A673 (cell line): ENCODE results near the gene SMARCA2.

Experiments used
- EZH2 ChIP-seq: fragments of 200-600 bp; sonication (generic); IDR thresholded peaks from 2 replicates; pipeline ENCODE4 v1.6.1; 2017; ENCODE audit warnings: borderline replicate concordance, low read depth, mild to moderate bottlenecking, mixed read lengths, antibody characterized with exemption, low read length; ENCODE audit not compliant: poor library complexity, severe bottlenecking
- TF ChIP-seq, protein P1 (sequence below): fragments of 300-800, 200-600 bp; sonication (generic); conservative IDR thresholded peaks from 2 replicates; pipeline ENCODE4 v1.5.1; 2017; ENCODE audit warnings: low read depth, mild to moderate bottlenecking, antibody characterized with exemption, low read length, moderate library complexity, mixed read lengths

DNA sequence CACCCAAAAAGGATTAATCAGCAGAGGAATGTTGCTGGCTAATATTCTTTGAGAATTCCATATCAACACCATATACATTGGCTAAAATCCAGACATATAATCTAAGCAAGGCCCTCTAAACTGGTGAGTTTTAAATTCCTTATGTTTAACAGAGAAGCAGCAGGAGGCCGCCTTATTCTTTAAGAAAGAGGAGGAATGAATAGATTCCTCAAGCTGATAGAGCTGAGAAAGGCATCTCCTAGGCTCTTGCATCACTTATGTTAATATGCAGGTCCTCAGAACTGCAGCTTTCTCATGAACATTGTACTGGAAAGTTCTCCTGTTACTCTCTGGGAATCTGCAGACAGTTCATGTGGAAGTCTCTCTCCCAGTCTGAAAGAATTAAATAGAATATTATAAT is 20.1 kb upstream of the SMARCA2 start:
- TF ChIP-seq, protein P1, sequence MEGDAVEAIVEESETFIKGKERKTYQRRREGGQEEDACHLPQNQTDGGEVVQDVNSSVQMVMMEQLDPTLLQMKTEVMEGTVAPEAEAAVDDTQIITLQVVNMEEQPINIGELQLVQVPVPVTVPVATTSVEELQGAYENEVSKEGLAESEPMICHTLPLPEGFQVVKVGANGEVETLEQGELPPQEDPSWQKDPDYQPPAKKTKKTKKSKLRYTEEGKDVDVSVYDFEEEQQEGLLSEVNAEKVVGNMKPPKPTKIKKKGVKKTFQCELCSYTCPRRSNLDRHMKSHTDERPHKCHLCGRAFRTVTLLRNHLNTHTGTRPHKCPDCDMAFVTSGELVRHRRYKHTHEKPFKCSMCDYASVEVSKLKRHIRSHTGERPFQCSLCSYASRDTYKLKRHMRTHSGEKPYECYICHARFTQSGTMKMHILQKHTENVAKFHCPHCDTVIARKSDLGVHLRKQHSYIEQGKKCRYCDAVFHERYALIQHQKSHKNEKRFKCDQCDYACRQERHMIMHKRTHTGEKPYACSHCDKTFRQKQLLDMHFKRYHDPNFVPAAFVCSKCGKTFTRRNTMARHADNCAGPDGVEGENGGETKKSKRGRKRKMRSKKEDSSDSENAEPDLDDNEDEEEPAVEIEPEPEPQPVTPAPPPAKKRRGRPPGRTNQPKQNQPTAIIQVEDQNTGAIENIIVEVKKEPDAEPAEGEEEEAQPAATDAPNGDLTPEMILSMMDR, result no peak
- TF ChIP-seq EZH2, result no peak
